Stimulated activated CD8-positive, alpha-beta memory T cell treated with anti-CD3 and anti-CD28 coated beads, Interleukin-12 subunit alpha, Interleukin-12 subunit beta, amount 100 ng/mL, for 24 hours (primary cell): Measurements from ENCODE around the gene LRRC9.
"Not testable (repeated sequence)": the region's sequence is repeated elsewhere in the genome, so short reads cannot be mapped to it uniquely, and the experiment has no call there.

Experiments used
- DNase-seq: peaks from one replicate; pipeline ENCODE4 v3.0.0-alpha.2; 2020; ENCODE audit errors: extremely low read depth

The LRRC9 gene

GRCh38 chr14:59919570-59920377, at the start of gene LRRC9:
Gene LRRC9 (plus strand): TSS chr14:59920144.
- no peak for DNase-seq

- no peak for DNase-seq
These were observed 49.4 kb upstream of the LRRC9 start, which contains the start of gene RTN1 for GRCh38 chr14:59870277-59871165. Gene RTN1 (minus strand): TSS chr14:59870776. CDS start chr14:59870630, 146 bp downstream.

GRCh38 chr14:59871166-59871495, 48.8 kb upstream of the LRRC9 start:
- DNase-seq = no peak

GRCh38 chr14:59882957-59883356, 37.0 kb upstream of the LRRC9 start:
- no peak for DNase-seq

GRCh38 chr14:59890676-59891075, 29.3 kb upstream of the LRRC9 start:
- DNase-seq = no peak

GRCh38 chr14:59895721-59896120, 24.2 kb upstream of the LRRC9 start:
- DNase-seq = no peak

GRCh38 chr14:59897757-59898383, 22.1 kb upstream of the LRRC9 start:
- DNase-seq = no peak

- DNase-seq = no peak
These were observed 19.4 kb upstream of the LRRC9 start for GRCh38 chr14:59900556-59900955.

GRCh38 chr14:59904184-59904583, 15.8 kb upstream of the LRRC9 start:
- DNase-seq = no peak

GRCh38 chr14:59905188-59905587, 14.8 kb upstream of the LRRC9 start:
- DNase-seq = no peak

GRCh38 chr14:59912443-59912842, 7.5 kb upstream of the LRRC9 start:
- no peak for DNase-seq

- DNase-seq = no peak
These were observed 6.8 kb upstream of the LRRC9 start for GRCh38 chr14:59913187-59913586.

- no peak for DNase-seq
These were observed 947 bp upstream of the LRRC9 start for GRCh38 chr14:59918824-59919569.

- no peak for DNase-seq
These were observed 387 bp downstream of the LRRC9 start for GRCh38 chr14:59920378-59920683.

GRCh38 chr14:59925797-59926196, 5.9 kb downstream of the LRRC9 start:
- no peak for DNase-seq

- DNase-seq = no peak
These were observed 6.6 kb downstream of the LRRC9 start for GRCh38 chr14:59926534-59926933.

GRCh38 chr14:59931237-59931636, 11.3 kb downstream of the LRRC9 start:
- DNase-seq = no peak

GRCh38 chr14:59936145-59936544, 16.2 kb downstream of the LRRC9 start:
- no peak for DNase-seq

- DNase-seq = no peak
These were observed 19.9 kb downstream of the LRRC9 start for GRCh38 chr14:59939828-59940227.

GRCh38 chr14:59942296-59942862, 22.4 kb downstream of the LRRC9 start:
- DNase-seq = not testable (repeated sequence)

GRCh38 chr14:59944909-59945308, 25.0 kb downstream of the LRRC9 start:
- DNase-seq = no peak

GRCh38 chr14:59952141-59952540, 32.2 kb downstream of the LRRC9 start:
- DNase-seq = not testable (repeated sequence)
